T-helper 1 cell treated with Interleukin-12 subunit alpha and Interleukin-12 subunit beta and Interleukin-4 antibody, amounts not matched to agents 30 μg/mL and 1 μg/mL, for 36 hours (primary cell): ENCODE results near the gene JAM3.

ENCODE experiments used
- H3K27ac Mint-ChIP-seq: one replicate; pipeline ENCODE4 v1.8.0; 2021; ENCODE audit warnings: mild to moderate bottlenecking, mixed read lengths
- H3K27me3 Mint-ChIP-seq: one replicate; pipeline ENCODE4 v1.8.0; 2021; ENCODE audit warnings: low read depth, mixed read lengths
- H3K36me3 Mint-ChIP-seq: one replicate; pipeline ENCODE4 v1.8.0; 2021; ENCODE audit warnings: low read depth, mixed read lengths
- H3K4me1 Mint-ChIP-seq: one replicate; pipeline ENCODE4 v1.8.0; 2021; ENCODE audit warnings: low read depth, mixed read lengths
- H3K4me3 Mint-ChIP-seq: one replicate; pipeline ENCODE4 v1.8.0; 2021; ENCODE audit warnings: mild to moderate bottlenecking, moderate library complexity, mixed read lengths
- H3K9me3 Mint-ChIP-seq: one replicate; pipeline ENCODE4 v1.8.0; 2021; ENCODE audit warnings: mixed read lengths

Gene JAM3

GRCh38 chr11:134045799-134046635 is 22.9 kb upstream of the JAM3 start:
- no peaks in the 10 kb centered on the region for H3K9me3 Mint-ChIP-seq
- peaks cover 9% of the 10 kb centered on the region for H3K4me1 Mint-ChIP-seq
- no peak overlapping the region for H3K4me3 Mint-ChIP-seq
- H3K27me3 Mint-ChIP-seq, result peaks cover 22% of the 10 kb centered on the region
- no peak overlapping the region for H3K27ac Mint-ChIP-seq
- H3K36me3 Mint-ChIP-seq, result no peaks in the 10 kb centered on the region

GRCh38 chr11:134046681-134047449 is 22.0 kb upstream of the JAM3 start:
- no peak overlapping the region for H3K27ac Mint-ChIP-seq
- H3K4me1 Mint-ChIP-seq, result peaks cover 9% of the 10 kb centered on the region
- H3K4me3 Mint-ChIP-seq, result no peak overlapping the region
- H3K9me3 Mint-ChIP-seq, result no peaks in the 10 kb centered on the region
- no peaks in the 10 kb centered on the region for H3K36me3 Mint-ChIP-seq
- H3K27me3 Mint-ChIP-seq, result peaks cover 22% of the 10 kb centered on the region

GRCh38 chr11:134047586-134047999 is 21.3 kb upstream of the JAM3 start:
- Mint-ChIP-seq H3K4me1 (peaks cover 9% of the 10 kb centered on the region), H3K27ac (no peak overlapping the region), H3K27me3 (peaks cover 22% of the 10 kb centered on the region), H3K36me3 (no peaks in the 10 kb centered on the region), H3K9me3 (no peaks in the 10 kb centered on the region), H3K4me3 (no peak overlapping the region)

- Mint-ChIP-seq H3K27ac (no peak overlapping the region), H3K9me3 (no peaks in the 10 kb centered on the region), H3K27me3 (peaks cover 22% of the 10 kb centered on the region), H3K36me3 (no peaks in the 10 kb centered on the region), H3K4me1 (peaks cover 11% of the 10 kb centered on the region), H3K4me3 (no peak overlapping the region)
Measured at GRCh38 chr11:134048028-134048427, 20.8 kb upstream of the JAM3 start.

GRCh38 chr11:134049303-134049702 is 19.6 kb upstream of the JAM3 start:
- Mint-ChIP-seq H3K27ac (no peak overlapping the region), H3K4me1 (peaks cover 11% of the 10 kb centered on the region), H3K9me3 (no peaks in the 10 kb centered on the region), H3K36me3 (no peaks in the 10 kb centered on the region), H3K27me3 (peaks cover 22% of the 10 kb centered on the region), H3K4me3 (no peak overlapping the region)

- H3K4me3 Mint-ChIP-seq, result no peak overlapping the region
- peaks cover 18% of the 10 kb centered on the region for H3K27me3 Mint-ChIP-seq
- no peaks in the 10 kb centered on the region for H3K9me3 Mint-ChIP-seq
- no peaks in the 10 kb centered on the region for H3K36me3 Mint-ChIP-seq
- H3K4me1 Mint-ChIP-seq, result peaks cover 11% of the 10 kb centered on the region
- H3K27ac Mint-ChIP-seq, result no peak overlapping the region
Measured at GRCh38 chr11:134050541-134051383, 18.1 kb upstream of the JAM3 start.

GRCh38 chr11:134052395-134052987 is 16.4 kb upstream of the JAM3 start:
- Mint-ChIP-seq H3K27ac (no peak overlapping the region), H3K9me3 (no peaks in the 10 kb centered on the region), H3K36me3 (no peaks in the 10 kb centered on the region), H3K27me3 (peaks cover 18% of the 10 kb centered on the region), H3K4me3 (no peak overlapping the region), H3K4me1 (peaks cover 16% of the 10 kb centered on the region)

GRCh38 chr11:134052988-134053945 is 15.6 kb upstream of the JAM3 start:
- Mint-ChIP-seq H3K27me3 (peaks cover 14% of the 10 kb centered on the region), H3K4me3 (no peak overlapping the region), H3K9me3 (no peaks in the 10 kb centered on the region), H3K36me3 (peaks cover 3% of the 10 kb centered on the region), H3K27ac (peak overlapping the region; percentile 22), H3K4me1 (peaks cover 22% of the 10 kb centered on the region)

- Mint-ChIP-seq H3K27ac (no peak overlapping the region), H3K27me3 (peaks cover 11% of the 10 kb centered on the region), H3K4me1 (peaks cover 24% of the 10 kb centered on the region)
Measured at GRCh38 chr11:134055029-134055428, 13.8 kb upstream of the JAM3 start.

GRCh38 chr11:134060316-134060715 is 8.6 kb upstream of the JAM3 start:
- H3K4me1 Mint-ChIP-seq, result peaks cover 32% of the 10 kb centered on the region
- H3K27ac Mint-ChIP-seq, result no peak overlapping the region
- no peak overlapping the region for H3K4me3 Mint-ChIP-seq
- H3K9me3 Mint-ChIP-seq, result no peaks in the 10 kb centered on the region
- H3K27me3 Mint-ChIP-seq, result peaks cover 29% of the 10 kb centered on the region
- H3K36me3 Mint-ChIP-seq, result peaks cover 3% of the 10 kb centered on the region

More at GRCh38 chr11:134055029-134055428, 13.8 kb upstream of the JAM3 start:
- H3K4me3 Mint-ChIP-seq, result no peak overlapping the region
- H3K36me3 Mint-ChIP-seq, result peaks cover 3% of the 10 kb centered on the region
- no peaks in the 10 kb centered on the region for H3K9me3 Mint-ChIP-seq

- no peak overlapping the region for H3K27ac Mint-ChIP-seq
- H3K4me3 Mint-ChIP-seq, result no peak overlapping the region
- peaks cover 3% of the 10 kb centered on the region for H3K36me3 Mint-ChIP-seq
- H3K9me3 Mint-ChIP-seq, result no peaks in the 10 kb centered on the region
- H3K4me1 Mint-ChIP-seq, result peaks cover 27% of the 10 kb centered on the region
- H3K27me3 Mint-ChIP-seq, result peaks cover 49% of the 10 kb centered on the region
Measured at GRCh38 chr11:134062265-134063123, 6.4 kb upstream of the JAM3 start.

- H3K27ac Mint-ChIP-seq, result no peak overlapping the region
- H3K4me1 Mint-ChIP-seq, result peaks cover 23% of the 10 kb centered on the region
- no peak overlapping the region for H3K4me3 Mint-ChIP-seq
- peaks cover under 1% of the 10 kb centered on the region for H3K36me3 Mint-ChIP-seq
- H3K9me3 Mint-ChIP-seq, result no peaks in the 10 kb centered on the region
- peaks cover 51% of the 10 kb centered on the region for H3K27me3 Mint-ChIP-seq
Measured at GRCh38 chr11:134063124-134063495, 5.8 kb upstream of the JAM3 start.
